HUDEP-2 (cell line): ENCODE data around the gene HARS1.
"Not testable (repeated sequence)": the region's sequence is repeated elsewhere in the genome, so short reads cannot be mapped to it uniquely, and the experiment has no call there.

Experiments
- DNase-seq, 76 experiments: peaks; one replicate each; lab custom pipeline; 2025; ENCODE audit not compliant: unreplicated experiment in 76 of 76; lab: John Stamatoyannopoulos, UW

HARS1 gene

GRCh38 chr5:140690941-140691924 lies at the start of gene HARS1, which contains the start of gene HARS2:
Gene HARS1 (minus strand): TSS chr5:140691370. CDS start chr5:140691304, 66 bp downstream.
Gene HARS2 (plus strand): TSS chr5:140691455. CDS start chr5:140691649, 194 bp downstream.
- DNase-seq: peak in 75 of 76 experiments; percentile 25 to 92 (median 83)

GRCh38 chr5:140737486-140737885 lies 46.3 kb upstream of the HARS1 start:
- no peak for DNase-seq

GRCh38 chr5:140734354-140734753 lies 43.2 kb upstream of the HARS1 start:
- peak in 1 of 76 experiments; percentile 1 for DNase-seq

- DNase-seq: no peak
These were observed 41.9 kb upstream of the HARS1 start for GRCh38 chr5:140733098-140733497.

- DNase-seq: peak in 70 of 76 experiments; percentile 3 to 84 (median 57)
These were observed 34.8 kb upstream of the HARS1 start for GRCh38 chr5:140725799-140726471.

GRCh38 chr5:140721395-140721794 lies 30.2 kb upstream of the HARS1 start:
- DNase-seq: not testable (repeated sequence)

GRCh38 chr5:140720738-140721137 lies 29.6 kb upstream of the HARS1 start:
- not testable (repeated sequence) for DNase-seq

- no peak for DNase-seq
These were observed 27.1 kb upstream of the HARS1 start for GRCh38 chr5:140718266-140718592.

GRCh38 chr5:140716238-140716637 lies 25.1 kb upstream of the HARS1 start:
- DNase-seq: not testable (repeated sequence)

- no peak for DNase-seq
These were observed 22.5 kb upstream of the HARS1 start for GRCh38 chr5:140713562-140714094.

GRCh38 chr5:140711794-140712193 lies 20.6 kb upstream of the HARS1 start:
- DNase-seq: no peak

GRCh38 chr5:140710899-140711552 lies 19.9 kb upstream of the HARS1 start:
- DNase-seq: peak in 75 of 76 experiments; percentile 43 to 98 (median 92)

GRCh38 chr5:140708787-140709186 lies 17.6 kb upstream of the HARS1 start:
- DNase-seq: not testable (repeated sequence)

GRCh38 chr5:140707812-140708211 lies 16.6 kb upstream of the HARS1 start:
- no peak for DNase-seq

- peak in 75 of 76 experiments; percentile 8 to 96 (median 86) for DNase-seq
These were observed 9.3 kb upstream of the HARS1 start, which contains the start of gene ZMAT2 for GRCh38 chr5:140700177-140701144. Gene ZMAT2 (plus strand): TSS chr5:140700447. CDS start chr5:140700461, 14 bp downstream.

- DNase-seq: no peak
These were observed 5.8 kb upstream of the HARS1 start for GRCh38 chr5:140696891-140697492.

- no peak for DNase-seq
These were observed 3.1 kb upstream of the HARS1 start for GRCh38 chr5:140694276-140694675.

- no peak for DNase-seq
These were observed 716 bp downstream of the HARS1 start for GRCh38 chr5:140690376-140690932.

- DNase-seq: peak in 73 of 76 experiments; percentile 8 to 92 (median 57)
These were observed 12.2 kb downstream of the HARS1 start for GRCh38 chr5:140678993-140679392.
